Activated T-cell treated with anti-CD3 and anti-CD28 coated beads, Interleukin-2, amount 50 U/mL, for 72 hours (primary cell): ENCODE results near the gene CHL1. TPM values are rescaled to one million over a fixed set of nuclear protein-coding genes. Genes with fewer than 3 reads are reported as not detected.

Source experiments
- ATAC-seq, 2 donors: fragments of 150-1000 bp; cut with Tn5 transposase; replicated peaks in 1 of 2; 2 replicates each; pipeline ENCODE4 v1.10.0; 2021; ENCODE audit warnings: moderate library complexity in 2 of 2, mild to moderate bottlenecking in 1 of 2
- DNase-seq, 2 donors: peaks; one replicate each; pipeline ENCODE4 v3.0.0; 2021 to 2022; ENCODE audit warnings: mixed read lengths in 1 of 2
- H3K27ac Mint-ChIP-seq: one replicate; pipeline ENCODE4 v1.8.0; 2022; ENCODE audit warnings: mild to moderate bottlenecking, moderate library complexity, mixed read lengths
- H3K27me3 Mint-ChIP-seq: one replicate; pipeline ENCODE4 v1.8.0; 2022; ENCODE audit warnings: low read depth, mixed read lengths
- H3K36me3 Mint-ChIP-seq, 2 donors: one replicate each; pipeline ENCODE4 v1.8.0; 2022; ENCODE audit warnings: mixed read lengths in 2 of 2, mild to moderate bottlenecking in 1 of 2; ENCODE audit not compliant: insufficient read depth in 2 of 2
- H3K4me1 Mint-ChIP-seq: one replicate; pipeline ENCODE4 v1.8.0; 2022; ENCODE audit warnings: low read depth, mixed read lengths
- H3K4me3 Mint-ChIP-seq, 2 donors: one replicate each; pipeline ENCODE4 v1.8.0; 2022; ENCODE audit warnings: mild to moderate bottlenecking in 2 of 2, mixed read lengths in 2 of 2, moderate library complexity in 2 of 2
- H3K9me3 Mint-ChIP-seq, 2 donors: one replicate each; pipeline ENCODE4 v1.8.0; 2022; ENCODE audit warnings: mixed read lengths in 2 of 2
- total RNA-seq, 2 donors: library from RNA; stranded (reverse); gene quantifications; one replicate each; pipeline ENCODE4 v1.2.3, GENCODE V29; 2022

The CHL1 gene
- total RNA-seq, 2 donors from 2014 or later: not detected

DNA sequence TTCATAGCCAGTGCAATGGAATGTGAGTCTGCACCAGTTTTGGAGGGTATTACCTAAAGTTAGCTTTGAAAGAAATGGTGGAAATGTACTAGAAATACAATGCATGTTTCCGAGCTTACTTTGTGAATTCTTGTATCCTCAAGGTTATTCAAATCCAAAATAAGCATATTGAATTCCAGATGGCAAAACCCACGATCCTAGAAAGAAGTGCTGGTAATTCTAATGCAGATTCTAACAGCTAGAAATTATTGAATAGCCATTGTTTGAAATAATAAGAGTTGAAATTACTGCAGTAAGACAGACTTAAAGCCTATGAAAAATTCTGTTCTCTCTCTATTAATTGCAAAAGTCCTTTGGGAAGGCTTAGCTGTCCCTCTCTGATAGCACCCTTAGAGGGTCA, 258.4 kb downstream of the CHL1 start:
- no peak for ATAC-seq
- H3K36me3 Mint-ChIP-seq: no peaks in the 10 kb centered on the region
- no peak for DNase-seq
- H3K4me3 Mint-ChIP-seq: no peak overlapping the region
- H3K9me3 Mint-ChIP-seq: peaks cover 2 to 3% of the 10 kb centered on the region in 2 donors
- no peaks in the 10 kb centered on the region for H3K27me3 Mint-ChIP-seq
- no peak overlapping the region for H3K27ac Mint-ChIP-seq
- no peaks in the 10 kb centered on the region for H3K4me1 Mint-ChIP-seq

DNA sequence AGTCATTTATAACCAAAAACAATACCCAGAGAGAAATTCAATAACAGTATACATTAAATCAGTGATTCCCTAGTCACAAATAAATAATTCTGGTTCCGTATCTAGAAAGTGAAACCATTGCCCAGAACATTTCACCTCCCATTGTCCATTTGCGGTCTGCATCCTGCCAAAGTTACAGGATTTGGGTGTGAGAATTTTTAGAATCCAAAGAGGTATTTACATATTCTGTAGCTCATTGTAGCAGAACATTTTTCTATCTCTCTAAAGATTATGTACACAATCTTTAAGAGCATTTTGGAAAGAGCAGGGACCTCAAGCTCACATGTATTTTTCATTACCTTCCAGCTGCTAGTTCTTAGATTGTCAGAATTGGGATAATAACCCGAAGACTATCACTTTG, 261.6 kb downstream of the CHL1 start:
- no peak for DNase-seq
- H3K4me3 Mint-ChIP-seq: no peak overlapping the region
- peaks cover 2 to 3% of the 10 kb centered on the region in 2 donors for H3K9me3 Mint-ChIP-seq
- H3K36me3 Mint-ChIP-seq: no peaks in the 10 kb centered on the region
- H3K4me1 Mint-ChIP-seq: no peaks in the 10 kb centered on the region
- ATAC-seq: no peak
- no peak overlapping the region for H3K27ac Mint-ChIP-seq
- no peaks in the 10 kb centered on the region for H3K27me3 Mint-ChIP-seq

DNA sequence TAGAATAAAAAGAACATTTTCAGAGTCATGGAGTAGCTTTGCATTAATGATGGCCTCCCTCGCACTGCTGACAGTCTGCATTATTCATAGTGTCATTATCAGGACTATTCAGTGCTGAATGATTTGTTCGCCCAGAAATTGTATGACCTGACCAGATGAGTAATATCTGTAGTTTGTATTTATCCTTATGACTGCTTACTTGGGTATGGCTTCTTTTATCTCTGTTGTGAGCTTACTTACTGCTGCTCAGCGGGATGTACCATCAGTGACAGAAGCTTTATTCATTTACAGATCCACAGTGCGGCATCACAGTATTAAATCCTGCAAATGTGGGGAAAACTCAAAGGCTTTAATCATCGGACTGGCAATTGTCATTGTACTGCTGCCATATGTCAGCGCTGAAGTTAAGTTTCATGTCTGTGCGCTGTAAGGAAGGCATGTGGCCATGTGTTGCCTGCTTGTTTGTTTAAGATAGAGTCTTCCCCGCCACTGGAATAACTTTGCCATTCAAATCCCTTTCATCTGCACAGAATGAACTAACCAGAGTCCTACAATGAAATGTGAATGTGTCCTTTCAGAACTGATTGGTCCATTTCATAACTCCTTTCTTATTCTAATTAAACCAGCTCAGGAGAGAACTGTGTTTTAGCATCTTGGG, 262.2 kb downstream of the CHL1 start:
- H3K36me3 Mint-ChIP-seq: no peaks in the 10 kb centered on the region
- no peak overlapping the region for H3K4me3 Mint-ChIP-seq
- ATAC-seq (no peak), DNase-seq (no peak)
- peaks cover 2 to 3% of the 10 kb centered on the region in 2 donors for H3K9me3 Mint-ChIP-seq
- H3K27me3 Mint-ChIP-seq: no peaks in the 10 kb centered on the region
- no peak overlapping the region for H3K27ac Mint-ChIP-seq
- H3K4me1 Mint-ChIP-seq: no peaks in the 10 kb centered on the region
